T-helper 9 cell (primary cell): ENCODE data around the gene RASSF7.
A peak's percentile ranks its signal among the peaks of the same experiment; 100 is the strongest.
"Not testable (repeated sequence)": the region's sequence is repeated elsewhere in the genome, so short reads cannot be mapped to it uniquely, and the experiment has no call there.

Source experiments
- DNase-seq: peaks from one replicate; pipeline ENCODE4 v3.0.0-alpha.2; 2020
- total RNA-seq, 2 donors: gene quantifications; one replicate each; lab custom pipeline; 2026; lab: John Stamatoyannopoulos, UW

RASSF7 gene
- total RNA-seq, result 21.7 to 58.4 reads per million in 2 donors

- DNase-seq, result peak; percentile 96
Measured at GRCh38 chr11:560305-561147, at the start of gene RASSF7, which contains the start of gene LMNTD2. Gene RASSF7, plus strand, starts transcription at chr11:560970. Its CDS starts 799 bp downstream, at chr11:561769. Gene LMNTD2, minus strand, starts transcription at chr11:560738. Its CDS starts 22 bp downstream, at chr11:560716.

- no peak for DNase-seq
Measured at GRCh38 chr11:512761-513595, 47.8 kb upstream of the RASSF7 start.

- no peak for DNase-seq
Measured at GRCh38 chr11:514606-515005, 46.2 kb upstream of the RASSF7 start.

GRCh38 chr11:515131-515530, 45.6 kb upstream of the RASSF7 start:
- no peak for DNase-seq

GRCh38 chr11:516400-516799, 44.4 kb upstream of the RASSF7 start:
- no peak for DNase-seq

GRCh38 chr11:516918-517685, 43.7 kb upstream of the RASSF7 start:
- DNase-seq, result not testable (repeated sequence)

GRCh38 chr11:518463-519202, 42.1 kb upstream of the RASSF7 start:
- DNase-seq, result peak; percentile 91

- DNase-seq, result no peak
Measured at GRCh38 chr11:520428-521176, 40.2 kb upstream of the RASSF7 start.

GRCh38 chr11:521177-521688, 39.5 kb upstream of the RASSF7 start:
- no peak for DNase-seq

- DNase-seq, result no peak
Measured at GRCh38 chr11:526192-526591, 34.6 kb upstream of the RASSF7 start.

- no peak for DNase-seq
Measured at GRCh38 chr11:528166-528814, 32.5 kb upstream of the RASSF7 start.

- no peak for DNase-seq
Measured at GRCh38 chr11:528815-529727, 31.7 kb upstream of the RASSF7 start.

GRCh38 chr11:529728-530411, 30.9 kb upstream of the RASSF7 start:
- DNase-seq, result no peak

- no peak for DNase-seq
Measured at GRCh38 chr11:530960-531831, 29.6 kb upstream of the RASSF7 start.

GRCh38 chr11:531919-532526, 28.7 kb upstream of the RASSF7 start:
- DNase-seq, result no peak

- DNase-seq, result no peak
Measured at GRCh38 chr11:532527-532985, 28.2 kb upstream of the RASSF7 start.

- DNase-seq, result no peak
Measured at GRCh38 chr11:532986-533585, 27.7 kb upstream of the RASSF7 start.
